HEK293 (cell line): ENCODE measurements around the gene PLA2G5.

Experiments used
- CTCF ChIP-seq: fragments of 450-650 bp; formaldehyde crosslinking; IDR thresholded peaks from 2 replicates; pipeline ENCODE4 v1.5.1; 2016; ENCODE audit warnings: missing biosample characterization, missing genetic modification characterization
- ELK4 ChIP-seq: IDR thresholded peaks from 2 replicates; pipeline ENCODE4 v1.6.1; 2011; ENCODE audit warnings: mild to moderate bottlenecking, low read depth, low read length, borderline replicate concordance
- PBX3 ChIP-seq: sonication (generic); formaldehyde crosslinking; IDR thresholded peaks from 2 replicates; pipeline ENCODE4 v1.8.1; 2022; ENCODE audit warnings: mild to moderate bottlenecking, moderate library complexity, missing genetic modification reagents
- TCF7L2 ChIP-seq: IDR thresholded peaks from 2 replicates; pipeline ENCODE4 v1.6.1; 2011; ENCODE audit warnings: low read depth, mild to moderate bottlenecking, inconsistent platforms, low read length, moderate library complexity, borderline replicate concordance
- ZBTB1 ChIP-seq: fragments of 450-650 bp; formaldehyde crosslinking; IDR thresholded peaks from 2 replicates; pipeline ENCODE4 v1.5.1; 2016; ENCODE audit warnings: missing biosample characterization, missing genetic modification characterization
- ZNF138 ChIP-seq: fragments of 450-650 bp; formaldehyde crosslinking; IDR thresholded peaks from 2 replicates; pipeline ENCODE4 v1.5.1; 2016; ENCODE audit warnings: missing biosample characterization, missing genetic modification characterization, borderline replicate concordance
- ZNF274 ChIP-seq, 2 experiments: fragments of 200-500 bp in 1 of 2; fragments of 450-650 bp in 1 of 2; sonication (Bioruptor generic) in 1 of 2; formaldehyde crosslinking in 1 of 2; IDR thresholded peaks; 2 replicates each; pipeline versions ENCODE4 v1.5.1 to v1.6.1; 2014 to 2016; ENCODE audit warnings: borderline replicate concordance in 1 of 2, inconsistent platforms in 1 of 2, low read length in 1 of 2, missing biosample characterization in 1 of 2, missing genetic modification characterization in 1 of 2
- ZNF335 ChIP-seq: fragments of 450-650 bp; formaldehyde crosslinking; conservative IDR thresholded peaks from 2 replicates; pipeline ENCODE4 v1.5.1; 2016; ENCODE audit warnings: missing biosample characterization, missing genetic modification characterization
- ZNF514 ChIP-seq: fragments of 450-650 bp; formaldehyde crosslinking; IDR thresholded peaks from 2 replicates; pipeline ENCODE4 v1.5.1; 2016; ENCODE audit warnings: missing biosample characterization, missing genetic modification characterization
- ZSCAN5A ChIP-seq: fragments of 450-650 bp; formaldehyde crosslinking; IDR thresholded peaks from 2 replicates; pipeline ENCODE4 v1.5.1; 2016; ENCODE audit warnings: missing biosample characterization, missing genetic modification characterization

GRCh38 chr1:20051218-20051829 is 18.7 kb upstream of the PLA2G5 start:
- TF ChIP-seq CTCF (no peak), ZNF138 (no peak), ZNF514 (tag by site-specific recombination) (no peak), ZNF274 (IDR thresholded peaks at IDR 0.05; ENCODE audit: low read length) (no peak), ZNF274 (tag by site-specific recombination; IDR thresholded peaks at IDR 0.05; ENCODE audit: borderline replicate concordance) (no peak), ZNF335 (tag by site-specific recombination) (no peak), TCF7L2 (no peak), ELK4 (no peak), ZBTB1 (tag by site-specific recombination) (no peak), ZSCAN5A (tag by site-specific recombination) (no peak), PBX3 (CRISPR knock-in tag) (no peak)
